Ascending aorta (tissue), 2 donors: ENCODE results near the gene LRRC75B. TPM values are rescaled to one million over a fixed set of nuclear protein-coding genes. Genes with fewer than 3 reads are reported as not detected.

Experiments used
- DNase-seq, 2 donors: peaks; one replicate each; pipeline ENCODE4 v3.0.0-alpha.2; 2019; ENCODE audit warnings: low spot score in 2 of 2
- H3K27ac ChIP-seq, 2 donors: fragments of 200-600 bp; sonication (generic); one replicate each; pipeline ENCODE4 v1.5.1; 2016 to 2017; ENCODE audit warnings: mild to moderate bottlenecking in 1 of 2
- H3K27me3 ChIP-seq: fragments of 200-600 bp; sonication (generic); one replicate; pipeline ENCODE4 v1.5.1; 2017
- H3K36me3 ChIP-seq, 2 donors: fragments of 200-600 bp; sonication (generic); one replicate each; pipeline ENCODE4 v1.5.1; 2016
- H3K4me1 ChIP-seq, 2 donors: fragments of 200-600 bp; sonication (generic); one replicate each; pipeline ENCODE4 v1.5.1; 2016 to 2017; ENCODE audit warnings: mild to moderate bottlenecking in 1 of 2
- H3K4me3 ChIP-seq, 2 donors: fragments of 200-600 bp; sonication (generic); one replicate each; pipeline ENCODE4 v1.5.1; 2016 to 2017; ENCODE audit warnings: mild to moderate bottlenecking in 1 of 2
- H3K9me3 ChIP-seq, 2 donors: fragments of 200-600 bp; sonication (generic); one replicate each; pipeline ENCODE4 v1.5.1; 2016
- intact Hi-C: fragments of 100-400 bp; cut with DNase I; formaldehyde crosslinking; loops from one replicate; pipeline ENCODE4 v1.15.1; 2023
- total RNA-seq: library from RNA; depleted of rRNA; stranded (reverse); fragments of >200 nt; gene quantifications from one replicate; pipeline ENCODE4 v1.1.0, GENCODE V29; 2016
- TF ChIP-seq, protein P1 (sequence below), 3 experiments: fragments of 200-600 bp in 2 of 3; fragments of 450-650 bp in 1 of 3; sonication (generic) in 2 of 3; IDR thresholded peaks; one replicate each; pipeline ENCODE4 v1.5.1; 2016 to 2019; ENCODE audit warnings: antibody characterized with exemption in 3 of 3, mild to moderate bottlenecking in 1 of 3, moderate library complexity in 1 of 3

LRRC75B gene
- total RNA-seq, 1 donor from 2014 or later = 22.7 TPM

DNA sequence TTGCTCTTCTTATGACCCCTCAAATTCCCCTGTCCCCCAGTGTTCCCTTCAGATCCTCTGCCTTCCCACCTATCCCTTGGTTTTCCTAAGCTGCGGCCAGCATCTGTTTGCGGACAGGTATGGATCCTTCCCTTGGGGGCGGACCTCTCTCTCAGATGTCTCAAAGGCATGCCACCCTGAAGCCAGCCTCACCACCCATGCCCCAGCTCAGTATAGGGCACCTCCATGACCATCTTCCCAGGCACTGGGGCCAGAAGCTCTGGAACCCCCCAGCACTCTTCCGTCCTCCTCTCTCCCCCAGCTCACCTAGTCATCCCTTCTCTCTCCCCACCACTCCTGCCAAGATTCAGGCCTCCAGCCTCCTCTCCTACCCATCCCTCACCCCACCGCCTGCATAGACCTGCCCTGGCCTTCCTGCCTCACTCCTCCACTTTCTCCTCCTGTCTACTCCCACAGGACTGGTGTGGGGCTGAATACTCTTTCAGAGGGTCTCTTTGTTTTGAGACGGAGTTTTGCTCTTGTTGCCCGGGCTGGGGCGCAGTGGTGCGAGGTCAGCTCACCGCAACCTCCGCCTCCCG, 2.2 kb downstream of the LRRC75B start:
- TF ChIP-seq, protein P1, sequence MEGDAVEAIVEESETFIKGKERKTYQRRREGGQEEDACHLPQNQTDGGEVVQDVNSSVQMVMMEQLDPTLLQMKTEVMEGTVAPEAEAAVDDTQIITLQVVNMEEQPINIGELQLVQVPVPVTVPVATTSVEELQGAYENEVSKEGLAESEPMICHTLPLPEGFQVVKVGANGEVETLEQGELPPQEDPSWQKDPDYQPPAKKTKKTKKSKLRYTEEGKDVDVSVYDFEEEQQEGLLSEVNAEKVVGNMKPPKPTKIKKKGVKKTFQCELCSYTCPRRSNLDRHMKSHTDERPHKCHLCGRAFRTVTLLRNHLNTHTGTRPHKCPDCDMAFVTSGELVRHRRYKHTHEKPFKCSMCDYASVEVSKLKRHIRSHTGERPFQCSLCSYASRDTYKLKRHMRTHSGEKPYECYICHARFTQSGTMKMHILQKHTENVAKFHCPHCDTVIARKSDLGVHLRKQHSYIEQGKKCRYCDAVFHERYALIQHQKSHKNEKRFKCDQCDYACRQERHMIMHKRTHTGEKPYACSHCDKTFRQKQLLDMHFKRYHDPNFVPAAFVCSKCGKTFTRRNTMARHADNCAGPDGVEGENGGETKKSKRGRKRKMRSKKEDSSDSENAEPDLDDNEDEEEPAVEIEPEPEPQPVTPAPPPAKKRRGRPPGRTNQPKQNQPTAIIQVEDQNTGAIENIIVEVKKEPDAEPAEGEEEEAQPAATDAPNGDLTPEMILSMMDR (IDR thresholded peaks at IDR 0.05) = no peak
- no peak overlapping the region for H3K4me3 ChIP-seq
- no peak for DNase-seq
- peaks cover 6 to 7% of the 10 kb centered on the region in 2 donors for H3K4me1 ChIP-seq
- intact Hi-C loops = no loop called here
- H3K9me3 ChIP-seq = no peaks in the 10 kb centered on the region
- no peak overlapping the region for H3K27ac ChIP-seq
- H3K27me3 ChIP-seq = no peaks in the 10 kb centered on the region
- peaks cover 9 to 33% of the 10 kb centered on the region in 2 donors for H3K36me3 ChIP-seq

DNA sequence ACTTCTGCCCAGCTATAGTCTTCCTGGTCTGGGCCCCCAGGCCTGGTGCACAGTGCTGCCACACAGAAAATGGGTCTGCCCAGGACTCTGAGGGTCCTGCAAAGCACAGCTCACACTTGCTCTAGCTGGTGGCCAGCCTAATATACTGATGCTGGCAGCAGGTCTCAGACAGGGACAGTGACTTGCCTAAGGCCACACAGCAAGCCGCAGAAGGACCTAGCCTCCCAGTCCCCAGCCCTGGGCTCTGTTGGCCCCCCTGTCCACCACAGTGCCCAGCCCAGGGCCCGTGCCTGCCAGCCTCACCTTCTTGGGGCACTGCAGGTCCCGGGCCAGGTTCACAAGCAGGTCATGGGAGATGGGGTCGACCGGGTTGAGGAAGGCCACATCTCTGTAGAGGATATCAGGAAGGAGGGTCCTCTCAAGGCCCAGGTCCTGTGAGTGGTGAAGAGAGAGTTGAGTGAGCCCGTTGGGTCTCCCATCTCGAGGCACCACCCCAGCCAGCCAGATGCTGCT, 3.3 kb downstream of the LRRC75B start:
- Histone ChIP-seq H3K4me1 (peaks cover 6 to 7% of the 10 kb centered on the region in 2 donors), H3K4me3 (no peak overlapping the region), H3K27ac (no peak overlapping the region), H3K9me3 (no peaks in the 10 kb centered on the region), H3K36me3 (peaks cover 9 to 36% of the 10 kb centered on the region in 2 donors), H3K27me3 (no peaks in the 10 kb centered on the region)
- TF ChIP-seq, protein P1 (IDR thresholded peaks at IDR 0.05) = no peak
- no peak for DNase-seq
- intact Hi-C loops = no loop called here

DNA sequence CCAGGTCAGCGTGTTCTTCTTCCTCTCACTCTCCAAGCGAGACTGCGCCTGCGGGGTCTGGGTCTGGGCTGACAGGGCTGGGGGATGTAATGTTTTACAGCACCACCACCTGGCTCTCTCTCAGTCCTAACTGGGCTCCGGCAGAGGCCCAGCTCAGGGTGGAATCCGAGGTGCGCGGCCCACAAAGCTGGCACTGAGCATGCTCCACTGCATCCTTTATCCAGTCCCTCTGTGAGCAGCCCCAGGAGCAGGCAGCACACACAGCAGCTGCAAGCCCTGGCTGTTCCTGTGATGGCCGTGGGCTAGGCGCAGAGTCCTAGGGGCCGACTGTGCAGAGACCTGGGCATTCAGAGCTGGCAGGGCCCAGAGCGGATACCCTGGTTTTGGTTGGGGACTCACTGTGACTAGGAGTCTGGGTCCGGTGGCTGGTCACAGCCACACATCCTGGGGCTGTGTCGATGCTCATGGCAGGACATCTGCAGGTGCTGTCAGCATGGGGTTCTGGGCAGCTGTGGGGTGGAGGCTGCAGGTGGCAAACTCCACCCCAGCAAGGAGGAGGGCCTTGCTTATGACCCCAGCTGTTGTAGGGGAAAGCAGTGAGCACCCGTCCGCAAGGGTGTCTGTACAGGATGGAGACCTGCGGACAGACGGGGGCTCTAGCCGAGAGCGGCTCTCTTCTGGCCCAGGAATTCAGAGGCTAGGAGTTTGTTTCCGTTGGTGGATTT, 4.0 kb downstream of the LRRC75B start:
- Histone ChIP-seq H3K27me3 (no peaks in the 10 kb centered on the region), H3K27ac (no peak overlapping the region), H3K4me3 (no peak overlapping the region), H3K4me1 (peaks cover 6 to 7% of the 10 kb centered on the region in 2 donors), H3K9me3 (no peaks in the 10 kb centered on the region), H3K36me3 (peaks cover 9 to 36% of the 10 kb centered on the region in 2 donors)
- TF ChIP-seq, protein P1 (IDR thresholded peaks at IDR 0.05) = no peak
- DNase-seq = no peak
- intact Hi-C loops = no loop called here

DNA sequence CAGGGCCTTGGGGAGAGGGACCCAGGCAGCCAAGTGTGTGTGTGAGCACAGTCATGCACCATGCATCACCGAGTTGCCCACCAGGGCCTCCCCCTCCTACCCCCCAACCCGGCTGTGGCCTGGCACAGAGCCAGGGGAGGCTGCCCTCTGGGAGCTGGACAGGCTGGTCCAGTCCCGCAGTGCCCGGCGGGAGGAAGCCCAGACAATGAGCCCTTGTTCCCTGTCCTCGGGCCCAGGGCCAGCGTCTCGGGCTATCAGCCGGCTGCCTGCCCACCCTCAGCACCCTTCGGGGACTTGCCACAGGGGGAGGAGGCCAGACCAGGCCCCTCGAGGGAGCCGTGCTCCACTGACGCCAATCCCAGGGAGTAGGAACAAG, 4.5 kb downstream of the LRRC75B start:
- TF ChIP-seq, protein P1 (IDR thresholded peaks at IDR 0.05) = no peak
- peaks cover 9 to 36% of the 10 kb centered on the region in 2 donors for H3K36me3 ChIP-seq
- intact Hi-C loops = no loop called here
- DNase-seq = no peak
- no peaks in the 10 kb centered on the region for H3K27me3 ChIP-seq
- peaks cover 1 to 6% of the 10 kb centered on the region in 2 donors for H3K4me1 ChIP-seq
- no peak overlapping the region for H3K4me3 ChIP-seq
- H3K27ac ChIP-seq = no peak overlapping the region
- no peaks in the 10 kb centered on the region for H3K9me3 ChIP-seq

DNA sequence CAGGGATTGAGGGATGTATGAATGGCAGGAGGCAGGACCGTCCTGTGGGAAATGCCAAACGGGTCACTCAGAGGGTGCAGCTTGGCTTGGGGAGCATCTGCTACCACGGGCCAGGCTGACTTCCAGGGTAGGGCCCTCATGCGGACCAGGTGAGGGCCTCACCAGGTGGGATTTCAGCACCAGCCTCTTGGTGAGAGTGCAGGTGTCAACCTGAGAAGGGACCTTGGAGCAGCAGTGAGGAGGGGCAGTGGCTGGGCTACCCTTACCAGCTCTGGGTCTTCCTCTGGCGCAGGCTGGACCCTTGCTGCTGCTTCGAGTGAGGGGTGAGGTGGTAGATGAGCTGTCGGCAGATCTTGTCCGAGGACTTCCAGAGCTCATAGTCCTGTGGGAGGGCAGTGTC, 4.9 kb downstream of the LRRC75B start:
- TF ChIP-seq, protein P1 (IDR thresholded peaks at IDR 0.05) = no peak
- H3K36me3 ChIP-seq = peaks cover 9 to 36% of the 10 kb centered on the region in 2 donors
- peaks cover 0 to 7% of the 10 kb centered on the region in 2 donors for H3K4me1 ChIP-seq
- no peaks in the 10 kb centered on the region for H3K9me3 ChIP-seq
- H3K4me3 ChIP-seq = no peak overlapping the region
- no peaks in the 10 kb centered on the region for H3K27me3 ChIP-seq
- DNase-seq = no peak
- intact Hi-C loops = no loop called here
- H3K27ac ChIP-seq = no peak overlapping the region
